ENCODE results near the gene PPP1R16B.

The PPP1R16B gene

GRCh38 chr20:38835792-38836191, 30.3 kb downstream of the PPP1R16B start:
- Histone ChIP-seq H4K20me1 (ENCODE audit: insufficient read depth, low read length) (peaks cover 38% of the 10 kb centered on the region), H3K27ac (ENCODE audit: low read length) (peak overlapping the region; percentile 92), H3K36me3 (replicated peaks; ENCODE audit: low read depth, low read length) (peaks cover 66% of the 10 kb centered on the region), H3K4me1 (ENCODE audit: low read length) (peaks cover 96% of the 10 kb centered on the region), H3K4me3 (ENCODE audit: low read length) (no peak overlapping the region), H3K9ac (ENCODE audit: low read length) (no peak overlapping the region; the same call in 1 of the 2 replicates), H3K4me2 (ENCODE audit: low read length) (peak overlapping the region; percentile 69; the same call in 1 of the 2 replicates), H3K79me2 (ENCODE audit: low read length) (peaks cover 99% of the 10 kb centered on the region), H3K9me3 (ENCODE audit: insufficient read depth, low read length) (no peaks in the 10 kb centered on the region), H3K27me3 (ENCODE audit: low read depth, low read length) (no peaks in the 10 kb centered on the region), H2AFZ (ENCODE audit: low read depth, low read length) (no peak overlapping the region)
- TF ChIP-seq EZH2phosphoT487 (IDR thresholded peaks at IDR 0.05; ENCODE audit: low read depth) (no peak), CTCF (IDR thresholded peaks at IDR 0.05; ENCODE audit: low read depth, low read length) (no peak)

- H2AFZ ChIP-seq (ENCODE audit: low read depth, low read length) = no peak overlapping the region
- no peak for TF ChIP-seq EZH2phosphoT487 (IDR thresholded peaks at IDR 0.05; ENCODE audit: low read depth)
- no peak for TF ChIP-seq CTCF (IDR thresholded peaks at IDR 0.05; ENCODE audit: low read depth, low read length)
- H3K27me3 ChIP-seq (ENCODE audit: low read depth, low read length) = no peaks in the 10 kb centered on the region
- peaks cover 96% of the 10 kb centered on the region for H3K4me1 ChIP-seq (ENCODE audit: low read length)
- H3K9ac ChIP-seq (ENCODE audit: low read length) = peak overlapping the region; percentile 68
- H3K4me2 ChIP-seq (ENCODE audit: low read length) = peak overlapping the region; percentile 69
- H4K20me1 ChIP-seq (ENCODE audit: insufficient read depth, low read length) = peaks cover 26% of the 10 kb centered on the region
- peaks cover 96% of the 10 kb centered on the region for H3K79me2 ChIP-seq (ENCODE audit: low read length)
- H3K4me3 ChIP-seq (ENCODE audit: low read length) = peak overlapping the region; percentile 49
- peak overlapping the region; percentile 92 for H3K27ac ChIP-seq (ENCODE audit: low read length)
- H3K9me3 ChIP-seq (ENCODE audit: insufficient read depth, low read length) = no peaks in the 10 kb centered on the region
- H3K36me3 ChIP-seq (replicated peaks; ENCODE audit: low read depth, low read length) = peaks cover 59% of the 10 kb centered on the region
These were observed 31.5 kb downstream of the PPP1R16B start for GRCh38 chr20:38836991-38837390.

- no peak for TF ChIP-seq EZH2phosphoT487 (IDR thresholded peaks at IDR 0.05; ENCODE audit: low read depth)
- no peak for TF ChIP-seq CTCF (IDR thresholded peaks at IDR 0.05; ENCODE audit: low read depth, low read length)
- H3K36me3 ChIP-seq (replicated peaks; ENCODE audit: low read depth, low read length) = peaks cover 54% of the 10 kb centered on the region
- peak overlapping the region; percentile 92 for H3K27ac ChIP-seq (ENCODE audit: low read length)
- peak overlapping the region; percentile 68; the same call in 1 of the 2 replicates for H3K9ac ChIP-seq (ENCODE audit: low read length)
- H4K20me1 ChIP-seq (ENCODE audit: insufficient read depth, low read length) = peaks cover 15% of the 10 kb centered on the region
- peaks cover 86% of the 10 kb centered on the region for H3K79me2 ChIP-seq (ENCODE audit: low read length)
- H3K27me3 ChIP-seq (ENCODE audit: low read depth, low read length) = no peaks in the 10 kb centered on the region
- H3K4me3 ChIP-seq (ENCODE audit: low read length) = no peak overlapping the region
- no peak overlapping the region for H3K4me2 ChIP-seq (ENCODE audit: low read length)
- H2AFZ ChIP-seq (ENCODE audit: low read depth, low read length) = no peak overlapping the region
- H3K4me1 ChIP-seq (ENCODE audit: low read length) = peaks cover 94% of the 10 kb centered on the region
- no peaks in the 10 kb centered on the region for H3K9me3 ChIP-seq (ENCODE audit: insufficient read depth, low read length)
These were observed 32.8 kb downstream of the PPP1R16B start for GRCh38 chr20:38838326-38838725.

- peak overlapping the region; percentile 71; the same call in 1 of the 2 replicates for H3K4me2 ChIP-seq (ENCODE audit: low read length)
- peak overlapping the region; percentile 92 for H3K27ac ChIP-seq (ENCODE audit: low read length)
- no peaks in the 10 kb centered on the region for H3K27me3 ChIP-seq (ENCODE audit: low read depth, low read length)
- TF ChIP-seq CTCF (IDR thresholded peaks at IDR 0.05; ENCODE audit: low read depth, low read length) = no peak
- no peak for TF ChIP-seq EZH2phosphoT487 (IDR thresholded peaks at IDR 0.05; ENCODE audit: low read depth)
- H3K4me3 ChIP-seq (ENCODE audit: low read length) = no peak overlapping the region
- H3K36me3 ChIP-seq (replicated peaks; ENCODE audit: low read depth, low read length) = peaks cover 64% of the 10 kb centered on the region
- H4K20me1 ChIP-seq (ENCODE audit: insufficient read depth, low read length) = peaks cover 5% of the 10 kb centered on the region; the same call in 1 of the 2 replicates
- peak overlapping the region; percentile 75; the same call in 1 of the 2 replicates for H3K9ac ChIP-seq (ENCODE audit: low read length)
- no peaks in the 10 kb centered on the region for H3K9me3 ChIP-seq (ENCODE audit: insufficient read depth, low read length)
- H3K79me2 ChIP-seq (ENCODE audit: low read length) = peaks cover 86% of the 10 kb centered on the region
- H3K4me1 ChIP-seq (ENCODE audit: low read length) = peaks cover 94% of the 10 kb centered on the region
- H2AFZ ChIP-seq (ENCODE audit: low read depth, low read length) = no peak overlapping the region
These were observed 34.1 kb downstream of the PPP1R16B start for GRCh38 chr20:38839563-38839962.
